EL (cell line): Measurements from ENCODE around the gene COL4A3.
A peak's percentile ranks its signal among the peaks of the same experiment; 100 is the strongest.
"Not testable (repeated sequence)": the region's sequence is repeated elsewhere in the genome, so short reads cannot be mapped to it uniquely, and the experiment has no call there.

Experiments
- DNase-seq: peaks from one replicate; pipeline ENCODE4 v3.0.0-alpha.2; 2016

The COL4A3 gene

GRCh38 chr2:227219312-227220105 is 55.1 kb downstream of the COL4A3 start:
- DNase-seq, result no peak

- DNase-seq, result no peak
Measured at GRCh38 chr2:227221120-227221519, 56.7 kb downstream of the COL4A3 start.

DNA sequence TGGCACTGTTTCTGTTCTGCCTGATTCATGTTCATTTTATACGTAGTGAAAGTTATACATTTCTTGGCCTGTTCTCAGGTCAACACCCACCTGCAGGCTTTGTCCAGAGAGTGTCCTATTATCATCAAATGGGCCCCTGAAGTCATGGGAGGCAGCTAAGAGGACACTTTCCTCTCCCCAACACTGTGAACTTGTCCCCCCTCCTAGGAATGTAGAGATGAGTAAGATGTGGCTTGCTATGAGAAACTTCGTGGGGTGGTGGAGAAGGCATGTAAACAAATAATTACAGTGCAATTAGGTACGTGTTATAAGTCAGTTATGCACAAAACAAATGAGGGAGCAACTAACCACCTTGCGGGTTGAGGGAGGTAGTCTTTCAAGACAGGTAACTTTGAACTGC is 57.9 kb downstream of the COL4A3 start:
- peak; percentile 7 for DNase-seq

GRCh38 chr2:227225641-227226040 is 61.2 kb downstream of the COL4A3 start:
- not testable (repeated sequence) for DNase-seq

DNA sequence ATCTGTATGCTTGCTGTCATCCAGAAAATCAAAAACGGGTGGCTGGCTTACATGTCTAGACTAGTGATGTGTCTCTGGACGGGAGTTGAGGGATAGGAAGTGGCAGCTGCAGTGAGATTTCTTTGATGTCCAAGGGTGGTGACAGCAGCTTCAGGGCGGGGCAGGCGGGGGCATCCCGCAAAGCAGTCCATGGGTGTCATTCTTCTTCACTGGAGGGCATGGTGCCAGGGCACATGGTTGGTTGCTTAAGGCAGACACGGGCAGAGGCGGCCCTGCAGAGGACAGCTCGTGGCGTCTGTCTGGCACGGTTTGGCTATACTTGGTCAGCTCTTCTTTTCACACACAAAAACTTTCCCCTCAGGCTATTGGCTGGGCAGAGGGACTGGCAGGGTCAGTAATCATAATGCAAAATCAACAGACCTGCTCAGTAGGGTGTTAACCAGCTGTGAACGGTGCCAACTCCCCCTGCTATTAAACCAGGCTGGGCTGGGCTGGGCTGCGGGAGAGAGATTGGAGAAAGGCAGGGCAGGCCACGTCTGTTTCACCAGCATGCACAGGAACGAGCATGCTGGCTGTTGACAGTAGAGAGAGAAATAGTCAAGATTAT is 63.7 kb downstream of the COL4A3 start:
- DNase-seq, result peak; percentile 24

DNA sequence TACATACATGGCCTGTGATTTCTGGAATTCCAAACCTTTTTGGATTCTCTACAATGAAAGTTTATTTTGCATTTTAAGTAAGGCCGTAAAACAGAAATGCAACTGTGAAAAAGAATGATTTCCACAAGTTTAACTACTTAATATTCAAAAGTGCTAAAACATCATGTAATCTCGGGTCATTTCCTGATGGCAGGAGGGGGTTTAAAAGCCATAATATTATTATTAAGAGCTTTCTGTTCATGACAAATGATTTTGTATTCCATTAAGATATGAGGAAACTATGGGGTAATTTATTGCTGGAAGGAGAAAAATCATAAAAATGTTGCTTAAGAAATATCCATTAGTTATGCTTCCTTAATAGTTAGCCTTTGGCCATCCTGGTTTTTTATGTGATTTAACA is 65.7 kb downstream of the COL4A3 start:
- no peak for DNase-seq

GRCh38 chr2:227234429-227234828 is 70.0 kb downstream of the COL4A3 start:
- DNase-seq, result no peak

DNA sequence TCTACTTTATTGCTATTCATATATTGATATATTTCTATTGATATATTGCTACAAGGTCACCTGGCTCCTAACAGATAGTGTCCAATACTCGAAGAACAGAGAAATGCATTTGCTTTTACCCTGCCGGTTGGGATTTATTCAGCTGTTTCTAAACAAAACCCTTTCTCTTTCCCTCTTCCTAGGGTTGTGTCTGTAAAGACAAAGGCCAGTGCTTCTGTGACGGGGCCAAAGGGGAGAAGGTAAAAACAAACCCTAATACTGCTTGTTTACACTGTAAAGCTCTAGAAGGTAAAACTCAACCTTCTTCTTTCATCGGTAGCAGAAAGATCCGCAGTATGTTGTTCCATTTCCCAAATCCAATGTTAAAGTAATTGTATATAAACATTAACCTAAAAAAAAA is 73.4 kb downstream of the COL4A3 start:
- DNase-seq, result no peak

- peak; percentile 65 for DNase-seq
Measured at GRCh38 chr2:227238238-227239237, 74.1 kb downstream of the COL4A3 start.

- DNase-seq, result no peak
Measured at GRCh38 chr2:227241005-227241404, 76.6 kb downstream of the COL4A3 start.

DNA sequence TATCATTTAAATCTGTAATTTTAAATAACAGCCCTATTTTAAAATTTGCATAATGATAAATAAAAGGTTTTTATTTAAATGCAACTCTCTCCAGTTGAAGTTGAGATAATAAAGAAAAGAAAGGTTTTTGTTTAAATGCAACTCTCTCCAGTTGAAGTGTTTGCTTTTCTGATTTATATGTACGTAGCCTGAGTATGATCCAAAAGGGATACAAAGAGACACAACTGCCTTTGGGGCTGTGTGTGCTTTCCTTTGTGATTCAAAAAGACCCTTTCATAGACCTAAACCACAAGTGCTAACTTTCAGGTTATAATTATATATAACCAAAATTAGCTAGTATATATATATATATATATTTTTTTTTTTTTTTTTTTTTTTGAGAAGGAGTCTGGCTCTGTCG is 84.5 kb downstream of the COL4A3 start:
- DNase-seq, result no peak

DNA sequence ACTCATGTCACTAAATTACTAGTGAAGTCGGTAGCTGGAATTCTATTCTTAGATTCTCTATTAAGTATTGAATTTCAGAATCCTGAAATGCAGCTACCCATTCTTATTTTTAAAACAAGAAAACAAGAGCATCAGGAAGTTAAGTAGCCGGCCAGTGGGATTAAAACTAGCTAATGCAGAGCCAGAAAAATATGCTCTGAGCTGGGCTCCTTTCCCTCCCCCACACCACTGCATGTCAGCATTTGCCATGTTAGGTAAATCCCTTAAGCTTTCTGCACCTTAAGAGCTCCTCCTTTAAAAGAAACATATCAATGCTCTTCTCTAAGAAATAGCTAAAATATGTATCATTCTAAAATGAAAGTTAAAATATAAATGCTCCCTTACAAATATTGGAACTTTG is 88.4 kb downstream of the COL4A3 start:
- DNase-seq, result no peak

DNA sequence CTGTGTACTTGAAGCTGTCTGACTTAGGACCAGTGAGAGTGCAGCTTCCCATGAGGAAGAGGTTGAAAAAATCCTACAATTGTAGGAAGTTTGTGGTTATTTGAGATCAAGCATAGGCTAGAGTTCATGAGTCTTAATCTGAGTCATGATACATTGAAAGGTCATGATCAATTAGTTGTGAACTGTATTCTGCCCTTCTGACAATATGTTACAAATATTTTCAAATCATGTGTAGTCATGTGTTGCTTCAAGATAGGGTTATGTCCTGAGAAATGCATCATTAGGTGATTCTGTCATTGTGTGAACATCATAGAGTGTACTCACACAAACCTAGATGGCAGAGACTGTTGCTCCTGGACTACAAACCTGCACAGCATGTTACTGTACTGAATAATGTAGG is 92.2 kb downstream of the COL4A3 start:
- no peak for DNase-seq

- DNase-seq, result no peak
Measured at GRCh38 chr2:227257820-227258219, 93.4 kb downstream of the COL4A3 start.

DNA sequence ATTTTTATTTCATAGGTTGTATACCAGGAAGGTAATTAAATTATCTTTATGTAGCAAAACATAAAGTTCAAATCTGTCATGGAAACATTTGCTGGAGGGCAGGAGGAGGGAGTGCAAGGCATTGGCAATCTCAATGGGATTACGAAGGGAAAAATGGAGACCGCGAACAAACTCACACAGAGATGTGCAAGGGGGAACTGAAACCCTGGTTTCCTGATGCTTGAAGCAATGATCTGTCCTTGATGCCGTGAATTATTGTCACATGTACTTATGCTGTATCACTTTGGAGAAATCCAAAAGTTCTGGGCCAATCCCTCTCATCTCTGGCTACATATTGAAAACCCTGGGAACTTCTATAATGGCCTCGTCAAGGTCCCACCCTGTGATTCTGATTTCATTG is 95.6 kb downstream of the COL4A3 start:
- no peak for DNase-seq

- peak; percentile 39 for DNase-seq
Measured at GRCh38 chr2:227267410-227268115, 103.1 kb downstream of the COL4A3 start.

GRCh38 chr2:227280895-227281294 is 116.5 kb downstream of the COL4A3 start:
- no peak for DNase-seq

GRCh38 chr2:227285741-227286236 is 121.4 kb downstream of the COL4A3 start:
- no peak for DNase-seq

- DNase-seq, result no peak
Measured at GRCh38 chr2:227287771-227288170, 123.3 kb downstream of the COL4A3 start.

DNA sequence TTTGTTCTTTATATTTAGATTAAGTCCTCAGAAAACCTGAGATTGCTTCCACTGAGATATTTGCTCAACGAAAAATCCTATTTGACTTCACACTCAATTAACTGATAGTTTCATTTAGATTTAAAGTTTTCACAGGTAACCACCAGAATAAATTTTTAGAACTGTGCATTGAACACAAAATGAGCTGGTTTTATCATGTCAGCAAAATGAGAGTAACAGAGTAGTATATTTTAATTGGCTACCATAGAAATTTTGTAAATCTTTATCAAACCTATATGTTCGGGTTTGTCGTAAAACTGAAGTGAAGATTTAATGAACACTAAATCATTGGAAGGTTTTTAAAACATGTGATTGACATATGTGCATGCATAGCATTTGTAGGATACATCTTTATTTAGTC is 127.9 kb downstream of the COL4A3 start:
- DNase-seq, result no peak

- no peak for DNase-seq
Measured at GRCh38 chr2:227293531-227293930, 129.1 kb downstream of the COL4A3 start.

- DNase-seq, result no peak
Measured at GRCh38 chr2:227295806-227296205, 131.4 kb downstream of the COL4A3 start.
